Pancreas (tissue), 10 donors: ENCODE measurements around the gene CIPC. TPM values are rescaled to one million over a fixed set of nuclear protein-coding genes. Genes with fewer than 3 reads are reported as not detected.

Source experiments
- ATAC-seq, 4 donors: fragments of 200-7000 bp; cut with Tn5 transposase; one replicate each; pipeline versions ENCODE4 v1.8.0 to v1.9.1; 2020; ENCODE audit warnings: mild to moderate bottlenecking in 4 of 4, moderate library complexity in 4 of 4
- DNase-seq, 6 donors: peaks; one replicate each; pipeline ENCODE4 v3.0.0-alpha.2; 2020
- FAIRE-seq: peaks from 2 replicates; lab custom pipeline; 2012; peaks lifted over from hg19 to GRCh38; lab: Jason Lieb, UNC
- H3K27ac ChIP-seq, 4 donors: fragments of 200-600 bp; sonication (generic); 1 replicate in 3 of 4; 2 replicates in 1 of 4; pipeline versions ENCODE4 v1.5.0 to v1.8.0; 2020
- H3K27me3 ChIP-seq, 4 donors: fragments of 200-600 bp; one replicate each; pipeline ENCODE4 v1.8.0; 2021
- H3K36me3 ChIP-seq, 3 donors: fragments of 200-600 bp; sonication (generic) in 1 of 3; one replicate each; pipeline versions ENCODE4 v1.5.0 to v1.8.0; 2020 to 2021
- H3K4me1 ChIP-seq, 3 donors: fragments of 200-600 bp; one replicate each; pipeline ENCODE4 v1.8.0; 2021
- H3K4me3 ChIP-seq, 4 donors: fragments of 200-600 bp; sonication (generic) in 2 of 4; one replicate each; pipeline versions ENCODE4 v1.5.0 to v1.8.0; 2020 to 2021
- H3K9me3 ChIP-seq, 4 donors: fragments of 200-600 bp; one replicate each; pipeline ENCODE4 v1.8.0; 2021
- WGBS, 2 donors: extraction: QIAGEN DNeasy Blood & Tissue Kit; methylation state at CpG; one replicate each; pipeline ENCODE4 v1.1.7; 2013; 5-methylcytosine and 5-hydroxymethylcytosine counted together
- intact Hi-C, 3 donors: fragments of 100-400 bp; cut with DNase I; formaldehyde crosslinking; loops; one replicate each; pipeline versions ENCODE4 v1.11.1 to v1.14.2; 2022
- polyA plus RNA-seq, 2 donors: library from polyadenylated mRNA; stranded (reverse); fragments of 200-250 nt; gene quantifications; one replicate each; pipeline ENCODE4 v1.2.3, GENCODE V29; 2013
- total RNA-seq, 6 donors: library from RNA; stranded (reverse); fragmentation: NEBNext Ultra II Directional in 4 of 6; extraction: Animal tissue kit (Norgen Biotek cat#: 25700) in 4 of 6; gene quantifications; one replicate each; pipeline versions ENCODE4 v1.2.1 to v1.2.4, GENCODE V29; 2021 to 2023
- TF ChIP-seq, protein P1 (sequence below), 4 donors: fragments of 200-600 bp; sonication (generic) in 3 of 4; IDR thresholded peaks; one replicate each; pipeline versions ENCODE4 v1.5.0 to v1.8.0; 2021; ENCODE audit warnings: antibody characterized with exemption in 4 of 4
- donor health status: healthy with polysubstance abuse.
- donor health status: DM: no; HTN: no; CAD: no; lungs with moderate emphysema.
- donor health status: DM: no; HTN: no; CAD: no.
- donor health status: control.
- donor health status: control.
- donor health status: Bipolar disorder and iron deficiency.
- donor health status: DM: yes; HTN: yes; CAD: no.
- donor health status: DM: no; HTN: no; CAD: no.
- donor health status: DM: no; HTN: no; CAD: no.
- donor health status: DM: yes; HTN: yes; CAD: no.

CIPC gene
- total and polyA plus RNA-seq, 8 donors: 2.7 to 12.6 (median 7.6) TPM

GRCh38 chr14:77104393-77104792 is 6.3 kb downstream of the CIPC start:
- intact Hi-C loops: no loop called here
- TF ChIP-seq, protein P1, sequence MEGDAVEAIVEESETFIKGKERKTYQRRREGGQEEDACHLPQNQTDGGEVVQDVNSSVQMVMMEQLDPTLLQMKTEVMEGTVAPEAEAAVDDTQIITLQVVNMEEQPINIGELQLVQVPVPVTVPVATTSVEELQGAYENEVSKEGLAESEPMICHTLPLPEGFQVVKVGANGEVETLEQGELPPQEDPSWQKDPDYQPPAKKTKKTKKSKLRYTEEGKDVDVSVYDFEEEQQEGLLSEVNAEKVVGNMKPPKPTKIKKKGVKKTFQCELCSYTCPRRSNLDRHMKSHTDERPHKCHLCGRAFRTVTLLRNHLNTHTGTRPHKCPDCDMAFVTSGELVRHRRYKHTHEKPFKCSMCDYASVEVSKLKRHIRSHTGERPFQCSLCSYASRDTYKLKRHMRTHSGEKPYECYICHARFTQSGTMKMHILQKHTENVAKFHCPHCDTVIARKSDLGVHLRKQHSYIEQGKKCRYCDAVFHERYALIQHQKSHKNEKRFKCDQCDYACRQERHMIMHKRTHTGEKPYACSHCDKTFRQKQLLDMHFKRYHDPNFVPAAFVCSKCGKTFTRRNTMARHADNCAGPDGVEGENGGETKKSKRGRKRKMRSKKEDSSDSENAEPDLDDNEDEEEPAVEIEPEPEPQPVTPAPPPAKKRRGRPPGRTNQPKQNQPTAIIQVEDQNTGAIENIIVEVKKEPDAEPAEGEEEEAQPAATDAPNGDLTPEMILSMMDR (IDR thresholded peaks at IDR 0.05): no peak
- peaks cover 0 to 20% (median 4%) of the 10 kb centered on the region in 3 donors for H3K36me3 ChIP-seq
- H3K27ac ChIP-seq: no peak overlapping the region
- peaks cover 6 to 9% (median 6%) of the 10 kb centered on the region in 3 donors for H3K4me1 ChIP-seq
- no peaks in the 10 kb centered on the region for H3K9me3 ChIP-seq
- H3K4me3 ChIP-seq: no peak overlapping the region
- FAIRE-seq (no peak), DNase-seq (no peak), ATAC-seq (no peak)
- 73 to 75% methylated on average over 3 of the region's 3 CpGs for WGBS, 2 donors
- H3K27me3 ChIP-seq: no peaks in the 10 kb centered on the region

DNA sequence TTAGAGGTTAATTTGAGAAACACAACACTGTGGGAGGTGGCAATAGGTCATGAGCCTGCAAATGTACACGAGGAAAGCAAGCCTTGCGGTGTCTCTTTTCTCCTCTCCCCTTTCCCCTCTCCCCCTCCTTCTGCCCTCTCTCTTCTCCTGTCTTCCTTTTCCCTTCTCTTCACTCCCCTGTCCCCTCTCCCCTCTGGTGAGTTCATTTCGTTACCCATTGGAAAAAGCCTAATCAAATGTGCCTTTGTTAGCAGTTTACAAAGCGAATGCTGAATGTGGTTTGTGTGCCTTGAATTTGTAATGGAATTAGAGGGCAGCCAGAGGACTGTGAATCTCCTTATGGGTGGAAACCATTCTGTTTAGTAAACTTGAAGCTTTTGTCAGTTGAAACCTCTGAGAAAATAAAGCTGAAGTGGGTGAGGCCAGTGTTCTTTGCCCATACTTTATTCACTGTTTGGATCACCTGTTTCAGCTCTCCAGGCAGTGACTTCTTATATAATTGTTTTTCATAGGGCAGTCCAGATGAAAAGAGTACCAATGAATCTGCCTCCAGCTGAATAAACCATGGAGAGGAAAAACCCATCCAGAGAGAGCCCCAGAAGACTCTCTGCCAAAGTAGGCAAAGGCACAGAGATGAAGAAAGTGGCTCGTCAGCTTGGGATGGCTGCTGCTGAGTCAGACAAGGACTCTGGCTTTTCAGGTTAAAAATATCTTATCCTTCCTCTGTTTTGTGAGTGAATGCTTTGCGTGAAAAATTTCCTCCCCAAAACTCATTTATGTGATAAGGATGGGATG is 7.3 kb downstream of the CIPC start:
- Histone ChIP-seq H3K4me1 (peaks cover 0 to 3% (median 0%) of the 10 kb centered on the region in 3 donors), H3K27ac (no peak overlapping the region), H3K36me3 (peaks cover 0 to 20% (median 4%) of the 10 kb centered on the region in 3 donors), H3K4me3 (no peak overlapping the region), H3K9me3 (no peaks in the 10 kb centered on the region), H3K27me3 (no peaks in the 10 kb centered on the region)
- intact Hi-C loops: no loop called here
- FAIRE-seq: no peak
- no peak for ATAC-seq
- WGBS, 2 donors: 74 to 81% methylated on average over 6 of the region's 6 CpGs
- TF ChIP-seq, protein P1 (IDR thresholded peaks at IDR 0.05): no peak
- DNase-seq: no peak

GRCh38 chr14:77106666-77107065 is 8.6 kb downstream of the CIPC start:
- Histone ChIP-seq H3K4me1 (no peaks in the 10 kb centered on the region), H3K36me3 (peaks cover 0 to 21% (median 4%) of the 10 kb centered on the region in 3 donors), H3K27ac (no peak overlapping the region), H3K27me3 (no peaks in the 10 kb centered on the region), H3K9me3 (no peaks in the 10 kb centered on the region), H3K4me3 (no peak overlapping the region)
- ATAC-seq (no peak), FAIRE-seq (no peak), DNase-seq (no peak)
- intact Hi-C loops: no loop called here
- TF ChIP-seq, protein P1 (IDR thresholded peaks at IDR 0.05): no peak
- WGBS, 2 donors: 68 to 81% methylated on average over 3 of the region's 3 CpGs

- WGBS, 2 donors: 73 to 84% methylated on average over 2 of the region's 2 CpGs
- Histone ChIP-seq H3K27me3 (no peaks in the 10 kb centered on the region), H3K27ac (no peak overlapping the region), H3K9me3 (no peaks in the 10 kb centered on the region), H3K4me3 (no peak overlapping the region), H3K36me3 (peaks cover 0 to 25% (median 4%) of the 10 kb centered on the region in 3 donors), H3K4me1 (no peaks in the 10 kb centered on the region)
- FAIRE-seq (no peak), ATAC-seq (no peak), DNase-seq (no peak)
- intact Hi-C loops: no loop called here
- TF ChIP-seq, protein P1 (IDR thresholded peaks at IDR 0.05): no peak
Observed at GRCh38 chr14:77107228-77107627, 9.2 kb downstream of the CIPC start.

DNA sequence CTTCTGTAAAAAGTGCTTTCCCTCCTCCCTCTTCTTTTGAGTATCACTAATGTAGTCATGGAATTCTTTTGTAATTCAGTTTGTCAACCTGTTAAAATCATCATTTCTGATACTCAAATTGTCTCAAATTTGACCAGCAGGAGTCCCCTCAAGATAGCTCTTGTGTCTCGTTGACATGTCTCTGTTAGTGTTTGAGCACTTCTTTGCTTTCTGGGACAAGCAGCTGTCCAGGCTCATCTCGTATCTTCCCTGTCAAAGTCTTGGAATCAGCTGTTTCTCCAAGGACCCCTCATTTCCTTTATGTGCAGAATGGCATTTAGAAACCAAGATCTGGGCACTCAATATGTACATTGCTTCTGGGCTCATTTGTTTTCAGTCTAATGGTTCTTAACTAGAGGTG is 10.7 kb downstream of the CIPC start:
- Histone ChIP-seq H3K4me3 (no peak overlapping the region), H3K4me1 (no peaks in the 10 kb centered on the region), H3K36me3 (peaks cover 0 to 35% (median 4%) of the 10 kb centered on the region in 3 donors), H3K27ac (no peak overlapping the region), H3K27me3 (no peaks in the 10 kb centered on the region), H3K9me3 (no peaks in the 10 kb centered on the region)
- ATAC-seq (no peak), FAIRE-seq (no peak), DNase-seq (no peak)
- WGBS, 2 donors: 86 to 91% methylated on average over 2 of the region's 2 CpGs
- TF ChIP-seq, protein P1 (IDR thresholded peaks at IDR 0.05): no peak
- intact Hi-C loops: no loop called here
